K562 (cell line): ENCODE measurements around the gene TMEM143. TPM values are rescaled to one million over a fixed set of nuclear protein-coding genes. Genes with fewer than 3 reads are reported as not detected.

Experiments
- CBX5 ChIP-seq: IDR thresholded peaks from 2 replicates; pipeline ENCODE4 v1.6.1; 2014; ENCODE audit warnings: low read depth, borderline replicate concordance
- CREBBP ChIP-seq: IDR thresholded peaks from one replicate; pipeline ENCODE4 v1.6.1; 2012; ENCODE audit warnings: low read depth, mild to moderate bottlenecking, control low read depth, inconsistent platforms, low read length
- GABPA ChIP-seq: fragments of 200-800 bp; sonication (Bioruptor generic); conservative IDR thresholded peaks from 2 replicates; pipeline ENCODE4 v1.6.1; 2016; ENCODE audit warnings: low read depth, missing genetic modification characterization, missing compliant biosample characterization
- HMG20A ChIP-seq: fragments of 450-650 bp; formaldehyde crosslinking; conservative IDR thresholded peaks from 2 replicates; pipeline ENCODE4 v1.4.0; 2020; ENCODE audit warnings: mild to moderate bottlenecking, mixed read lengths
- MCM3 ChIP-seq: fragments of 450-650 bp; IDR thresholded peaks from 2 replicates; pipeline ENCODE4 v1.6.1; 2016
- PHF20 ChIP-seq: fragments of 450-650 bp; IDR thresholded peaks from 2 replicates; pipeline ENCODE4 v1.6.1; 2018; ENCODE audit not compliant: partially characterized antibody
- RBBP5 ChIP-seq: fragments of 200-600 bp; sonication (generic); IDR thresholded peaks from 2 replicates; pipeline ENCODE4 v1.6.1; 2012; ENCODE audit warnings: borderline replicate concordance, mild to moderate bottlenecking, low read length, control low read depth, inconsistent platforms; ENCODE audit not compliant: insufficient read depth, poor library complexity, severe bottlenecking
- RBM39 ChIP-seq: fragments of 200-400 bp; formaldehyde crosslinking; optimal IDR thresholded peaks from 2 replicates; pipeline ENCODE3; 2018; ENCODE audit warnings: low read depth, low read length
- SRSF7 ChIP-seq: fragments of 200-400 bp; formaldehyde crosslinking; optimal IDR thresholded peaks from 2 replicates; pipeline ENCODE3; 2017; ENCODE audit warnings: mild to moderate bottlenecking, low read depth, low read length
- ZBTB8A ChIP-seq: fragments of 450-650 bp; IDR thresholded peaks from 2 replicates; pipeline ENCODE4 v1.6.1; 2018; ENCODE audit warnings: mild to moderate bottlenecking, moderate library complexity; ENCODE audit not compliant: partially characterized antibody
- ZNF354B ChIP-seq: fragments of 250-450 bp; sonication (Bioruptor Pico); IDR thresholded peaks from 2 replicates; pipeline ENCODE4 v1.4.0; 2020
- ZNF408 ChIP-seq: fragments of 250-450 bp; sonication (Bioruptor Pico); IDR thresholded peaks from 2 replicates; pipeline ENCODE4 v1.4.0; 2020; ENCODE audit warnings: low read depth, mild to moderate bottlenecking, moderate library complexity
- polyA plus RNA-seq, 8 experiments: library from polyadenylated mRNA; depleted of rRNA in 4 of 8; stranded (reverse) in 5 of 8; unstranded in 3 of 8; fragments of >200 nt; fragmentation: Nextera tagmentation in 2 of 8; fragmentation: Illumina TruSeq in 1 of 8; extraction: Ambion mirVana in 2 of 8; extraction: Trizol in 1 of 8; gene quantifications; 2 replicates each; pipeline versions ENCODE4 v1.2.1 to v1.2.3, GENCODE V29; 2011 to 2014; ENCODE audit warnings: inconsistent platforms in 1 of 8, missing spikeins in 1 of 8
- total RNA-seq, 7 experiments: library from RNA; depleted of rRNA in 6 of 7; stranded (reverse); fragments of >200 nt in 6 of 7; fragmentation: Illumina TruSeq in 2 of 7; extraction: Trizol in 2 of 7; gene quantifications; 2 replicates each; pipeline versions ENCODE4 v1.2.1 to v1.2.3, GENCODE V29; 2011 to 2021; ENCODE audit warnings: low replicate concordance in 1 of 7
- TF ChIP-seq, protein P1 (sequence below): fragments of 250-450 bp; sonication (Bioruptor Pico); IDR thresholded peaks from 2 replicates; pipeline ENCODE4 v1.5.1; 2021; ENCODE audit warnings: mild to moderate bottlenecking
- TF ChIP-seq, protein P2 (sequence below): fragments of 450-650 bp; IDR thresholded peaks from 2 replicates; pipeline ENCODE4 v1.6.1; 2016; ENCODE audit warnings: mild to moderate bottlenecking, moderate library complexity
- TF ChIP-seq, protein P3 (sequence below): fragments of 450-650 bp; IDR thresholded peaks from 2 replicates; pipeline ENCODE4 v1.6.1; 2016; ENCODE audit warnings: low read depth, mild to moderate bottlenecking, moderate library complexity

TMEM143 gene
- total and polyA plus RNA-seq, 9 of the 15 experiments (the other 6 are each of a cell fraction or from before 2014, with no cell fraction given), result 0.66 to 8.8 (median 4.3) TPM

GRCh38 chr19:48332662-48333466 is 30.9 kb downstream of the TMEM143 start (continued):
- TF ChIP-seq, protein P1, sequence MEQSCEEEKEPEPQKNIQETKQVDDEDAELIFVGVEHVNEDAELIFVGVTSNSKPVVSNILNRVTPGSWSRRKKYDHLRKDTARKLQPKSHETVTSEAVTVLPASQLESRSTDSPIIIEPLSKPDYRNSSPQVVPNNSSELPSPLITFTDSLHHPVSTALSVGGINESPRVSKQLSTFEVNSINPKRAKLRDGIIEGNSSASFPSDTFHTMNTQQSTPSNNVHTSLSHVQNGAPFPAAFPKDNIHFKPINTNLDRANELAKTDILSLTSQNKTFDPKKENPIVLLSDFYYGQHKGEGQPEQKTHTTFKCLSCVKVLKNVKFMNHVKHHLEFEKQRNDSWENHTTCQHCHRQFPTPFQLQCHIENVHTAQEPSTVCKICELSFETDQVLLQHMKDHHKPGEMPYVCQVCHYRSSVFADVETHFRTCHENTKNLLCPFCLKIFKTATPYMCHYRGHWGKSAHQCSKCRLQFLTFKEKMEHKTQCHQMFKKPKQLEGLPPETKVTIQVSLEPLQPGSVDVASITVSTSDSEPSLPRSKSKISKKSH, result no peak
- TF ChIP-seq, protein P2, sequence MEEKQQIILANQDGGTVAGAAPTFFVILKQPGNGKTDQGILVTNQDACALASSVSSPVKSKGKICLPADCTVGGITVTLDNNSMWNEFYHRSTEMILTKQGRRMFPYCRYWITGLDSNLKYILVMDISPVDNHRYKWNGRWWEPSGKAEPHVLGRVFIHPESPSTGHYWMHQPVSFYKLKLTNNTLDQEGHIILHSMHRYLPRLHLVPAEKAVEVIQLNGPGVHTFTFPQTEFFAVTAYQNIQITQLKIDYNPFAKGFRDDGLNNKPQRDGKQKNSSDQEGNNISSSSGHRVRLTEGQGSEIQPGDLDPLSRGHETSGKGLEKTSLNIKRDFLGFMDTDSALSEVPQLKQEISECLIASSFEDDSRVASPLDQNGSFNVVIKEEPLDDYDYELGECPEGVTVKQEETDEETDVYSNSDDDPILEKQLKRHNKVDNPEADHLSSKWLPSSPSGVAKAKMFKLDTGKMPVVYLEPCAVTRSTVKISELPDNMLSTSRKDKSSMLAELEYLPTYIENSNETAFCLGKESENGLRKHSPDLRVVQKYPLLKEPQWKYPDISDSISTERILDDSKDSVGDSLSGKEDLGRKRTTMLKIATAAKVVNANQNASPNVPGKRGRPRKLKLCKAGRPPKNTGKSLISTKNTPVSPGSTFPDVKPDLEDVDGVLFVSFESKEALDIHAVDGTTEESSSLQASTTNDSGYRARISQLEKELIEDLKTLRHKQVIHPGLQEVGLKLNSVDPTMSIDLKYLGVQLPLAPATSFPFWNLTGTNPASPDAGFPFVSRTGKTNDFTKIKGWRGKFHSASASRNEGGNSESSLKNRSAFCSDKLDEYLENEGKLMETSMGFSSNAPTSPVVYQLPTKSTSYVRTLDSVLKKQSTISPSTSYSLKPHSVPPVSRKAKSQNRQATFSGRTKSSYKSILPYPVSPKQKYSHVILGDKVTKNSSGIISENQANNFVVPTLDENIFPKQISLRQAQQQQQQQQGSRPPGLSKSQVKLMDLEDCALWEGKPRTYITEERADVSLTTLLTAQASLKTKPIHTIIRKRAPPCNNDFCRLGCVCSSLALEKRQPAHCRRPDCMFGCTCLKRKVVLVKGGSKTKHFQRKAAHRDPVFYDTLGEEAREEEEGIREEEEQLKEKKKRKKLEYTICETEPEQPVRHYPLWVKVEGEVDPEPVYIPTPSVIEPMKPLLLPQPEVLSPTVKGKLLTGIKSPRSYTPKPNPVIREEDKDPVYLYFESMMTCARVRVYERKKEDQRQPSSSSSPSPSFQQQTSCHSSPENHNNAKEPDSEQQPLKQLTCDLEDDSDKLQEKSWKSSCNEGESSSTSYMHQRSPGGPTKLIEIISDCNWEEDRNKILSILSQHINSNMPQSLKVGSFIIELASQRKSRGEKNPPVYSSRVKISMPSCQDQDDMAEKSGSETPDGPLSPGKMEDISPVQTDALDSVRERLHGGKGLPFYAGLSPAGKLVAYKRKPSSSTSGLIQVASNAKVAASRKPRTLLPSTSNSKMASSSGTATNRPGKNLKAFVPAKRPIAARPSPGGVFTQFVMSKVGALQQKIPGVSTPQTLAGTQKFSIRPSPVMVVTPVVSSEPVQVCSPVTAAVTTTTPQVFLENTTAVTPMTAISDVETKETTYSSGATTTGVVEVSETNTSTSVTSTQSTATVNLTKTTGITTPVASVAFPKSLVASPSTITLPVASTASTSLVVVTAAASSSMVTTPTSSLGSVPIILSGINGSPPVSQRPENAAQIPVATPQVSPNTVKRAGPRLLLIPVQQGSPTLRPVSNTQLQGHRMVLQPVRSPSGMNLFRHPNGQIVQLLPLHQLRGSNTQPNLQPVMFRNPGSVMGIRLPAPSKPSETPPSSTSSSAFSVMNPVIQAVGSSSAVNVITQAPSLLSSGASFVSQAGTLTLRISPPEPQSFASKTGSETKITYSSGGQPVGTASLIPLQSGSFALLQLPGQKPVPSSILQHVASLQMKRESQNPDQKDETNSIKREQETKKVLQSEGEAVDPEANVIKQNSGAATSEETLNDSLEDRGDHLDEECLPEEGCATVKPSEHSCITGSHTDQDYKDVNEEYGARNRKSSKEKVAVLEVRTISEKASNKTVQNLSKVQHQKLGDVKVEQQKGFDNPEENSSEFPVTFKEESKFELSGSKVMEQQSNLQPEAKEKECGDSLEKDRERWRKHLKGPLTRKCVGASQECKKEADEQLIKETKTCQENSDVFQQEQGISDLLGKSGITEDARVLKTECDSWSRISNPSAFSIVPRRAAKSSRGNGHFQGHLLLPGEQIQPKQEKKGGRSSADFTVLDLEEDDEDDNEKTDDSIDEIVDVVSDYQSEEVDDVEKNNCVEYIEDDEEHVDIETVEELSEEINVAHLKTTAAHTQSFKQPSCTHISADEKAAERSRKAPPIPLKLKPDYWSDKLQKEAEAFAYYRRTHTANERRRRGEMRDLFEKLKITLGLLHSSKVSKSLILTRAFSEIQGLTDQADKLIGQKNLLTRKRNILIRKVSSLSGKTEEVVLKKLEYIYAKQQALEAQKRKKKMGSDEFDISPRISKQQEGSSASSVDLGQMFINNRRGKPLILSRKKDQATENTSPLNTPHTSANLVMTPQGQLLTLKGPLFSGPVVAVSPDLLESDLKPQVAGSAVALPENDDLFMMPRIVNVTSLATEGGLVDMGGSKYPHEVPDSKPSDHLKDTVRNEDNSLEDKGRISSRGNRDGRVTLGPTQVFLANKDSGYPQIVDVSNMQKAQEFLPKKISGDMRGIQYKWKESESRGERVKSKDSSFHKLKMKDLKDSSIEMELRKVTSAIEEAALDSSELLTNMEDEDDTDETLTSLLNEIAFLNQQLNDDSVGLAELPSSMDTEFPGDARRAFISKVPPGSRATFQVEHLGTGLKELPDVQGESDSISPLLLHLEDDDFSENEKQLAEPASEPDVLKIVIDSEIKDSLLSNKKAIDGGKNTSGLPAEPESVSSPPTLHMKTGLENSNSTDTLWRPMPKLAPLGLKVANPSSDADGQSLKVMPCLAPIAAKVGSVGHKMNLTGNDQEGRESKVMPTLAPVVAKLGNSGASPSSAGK, result no peak
- no peak for TF ChIP-seq ZNF354B
- no peak for TF ChIP-seq HMG20A (CRISPR knock-in tag)
- TF ChIP-seq RBM39, result peak; percentile 30
- TF ChIP-seq ZNF408 (CRISPR knock-in tag), result no peak
- TF ChIP-seq GABPA (tag), result no peak
- TF ChIP-seq RBBP5, result no peak
- no peak for TF ChIP-seq CREBBP
- TF ChIP-seq SRSF7, result no peak
- no peak for TF ChIP-seq MCM3
- TF ChIP-seq ZBTB8A, result no peak
- no peak for TF ChIP-seq PHF20
- TF ChIP-seq, protein P3, sequence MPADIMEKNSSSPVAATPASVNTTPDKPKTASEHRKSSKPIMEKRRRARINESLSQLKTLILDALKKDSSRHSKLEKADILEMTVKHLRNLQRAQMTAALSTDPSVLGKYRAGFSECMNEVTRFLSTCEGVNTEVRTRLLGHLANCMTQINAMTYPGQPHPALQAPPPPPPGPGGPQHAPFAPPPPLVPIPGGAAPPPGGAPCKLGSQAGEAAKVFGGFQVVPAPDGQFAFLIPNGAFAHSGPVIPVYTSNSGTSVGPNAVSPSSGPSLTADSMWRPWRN, result 0 out of 2 replicates have a peak, but pooled peaks have one; percentile 9
- no peak for TF ChIP-seq CBX5
